OCI-M2 (cell line): ENCODE results near the gene POSTN.

ENCODE experiments used
- DNase-seq: peaks from one replicate; lab custom pipeline; 2025; ENCODE audit not compliant: unreplicated experiment; lab: John Stamatoyannopoulos, UW

POSTN gene

GRCh38 chr13:37598597-37598996, at the start of gene POSTN:
Gene POSTN, minus strand, starts transcription at chr13:37598768. Its CDS starts 42 bp downstream, at chr13:37598726.
- no peak for DNase-seq

- DNase-seq, result no peak
Observed at GRCh38 chr13:37647031-37647650, 48.6 kb upstream of the POSTN start.

GRCh38 chr13:37646531-37646930, 48.0 kb upstream of the POSTN start:
- DNase-seq, result no peak

GRCh38 chr13:37645181-37645740, 46.7 kb upstream of the POSTN start:
- DNase-seq, result no peak

- no peak for DNase-seq
Observed at GRCh38 chr13:37641391-37641790, 42.8 kb upstream of the POSTN start.

- DNase-seq, result no peak
Observed at GRCh38 chr13:37640499-37640898, 41.9 kb upstream of the POSTN start.

- DNase-seq, result peak; percentile 14
Observed at GRCh38 chr13:37636701-37637100, 38.1 kb upstream of the POSTN start.

GRCh38 chr13:37632294-37632693, 33.7 kb upstream of the POSTN start:
- no peak for DNase-seq

GRCh38 chr13:37627428-37627827, 28.9 kb upstream of the POSTN start:
- DNase-seq, result no peak

- no peak for DNase-seq
Observed at GRCh38 chr13:37621811-37622361, 23.3 kb upstream of the POSTN start.

- no peak for DNase-seq
Observed at GRCh38 chr13:37618554-37618953, 20.0 kb upstream of the POSTN start.

- no peak for DNase-seq
Observed at GRCh38 chr13:37617173-37617572, 18.6 kb upstream of the POSTN start.

- DNase-seq, result no peak
Observed at GRCh38 chr13:37616131-37616530, 17.6 kb upstream of the POSTN start.

GRCh38 chr13:37615276-37615675, 16.7 kb upstream of the POSTN start:
- DNase-seq, result no peak

GRCh38 chr13:37613638-37614037, 15.1 kb upstream of the POSTN start:
- DNase-seq, result no peak

- DNase-seq, result no peak
Observed at GRCh38 chr13:37613236-37613635, 14.7 kb upstream of the POSTN start.

- no peak for DNase-seq
Observed at GRCh38 chr13:37608750-37609339, 10.3 kb upstream of the POSTN start.

GRCh38 chr13:37602733-37603381, 4.3 kb upstream of the POSTN start:
- no peak for DNase-seq

GRCh38 chr13:37601648-37602440, 3.3 kb upstream of the POSTN start:
- no peak for DNase-seq

- DNase-seq, result no peak
Observed at GRCh38 chr13:37599519-37599918, 951 bp upstream of the POSTN start.

- DNase-seq, result no peak
Observed at GRCh38 chr13:37597477-37598025, 1.0 kb downstream of the POSTN start.
